Retinal pigment epithelial cell (primary cell): ENCODE results near the gene LRRC38.
A peak's percentile ranks its signal among the peaks of the same experiment; 100 is the strongest.

Experiments used
- DNase-seq: peaks from one replicate; pipeline ENCODE4 v3.0.0-alpha.2; 2010; ENCODE audit warnings: low read depth
- H3K4me3 ChIP-seq: 2 replicates; pipeline ENCODE4 v1.5.1; 2011; ENCODE audit warnings: mild to moderate bottlenecking, low read length, control low read depth, moderate library complexity
- TF ChIP-seq, protein P1 (sequence below): conservative IDR thresholded peaks from 2 replicates; pipeline ENCODE4 v1.5.1; 2011; ENCODE audit warnings: low read depth, low read length, control low read depth, inconsistent platforms

Gene LRRC38

DNA sequence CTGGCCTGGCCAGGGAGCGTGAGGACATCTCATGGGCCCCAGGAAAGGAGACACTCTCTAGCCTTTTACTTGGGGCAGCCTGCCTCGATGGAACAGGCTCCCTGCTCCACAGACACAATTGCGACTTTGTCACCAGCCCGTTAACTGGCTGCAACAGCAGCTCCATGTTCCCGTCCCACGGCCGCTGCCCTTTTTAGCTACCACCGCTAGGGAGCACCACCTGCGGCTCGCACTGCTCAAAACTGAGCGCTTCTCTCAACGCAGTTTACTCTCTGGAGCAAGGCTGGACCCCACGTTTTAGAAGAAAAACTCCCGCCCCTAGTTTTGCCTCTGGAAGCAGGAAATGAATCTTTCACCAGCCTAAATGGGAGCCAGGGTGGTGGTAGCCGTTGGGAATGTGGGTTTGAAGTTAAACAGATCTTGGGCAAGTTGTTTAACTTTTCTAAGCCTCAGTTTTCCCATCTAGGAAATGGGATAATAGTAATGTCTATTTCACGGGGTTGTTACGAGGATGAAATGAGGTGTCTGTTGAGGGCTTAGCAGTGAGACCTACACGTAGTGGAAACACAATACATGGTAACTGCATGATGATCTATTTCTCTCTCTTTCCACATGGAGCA is 3.5 kb upstream of the LRRC38 start:
- DNase-seq, result no peak
- H3K4me3 ChIP-seq, result no peak overlapping the region
- TF ChIP-seq, protein P1, sequence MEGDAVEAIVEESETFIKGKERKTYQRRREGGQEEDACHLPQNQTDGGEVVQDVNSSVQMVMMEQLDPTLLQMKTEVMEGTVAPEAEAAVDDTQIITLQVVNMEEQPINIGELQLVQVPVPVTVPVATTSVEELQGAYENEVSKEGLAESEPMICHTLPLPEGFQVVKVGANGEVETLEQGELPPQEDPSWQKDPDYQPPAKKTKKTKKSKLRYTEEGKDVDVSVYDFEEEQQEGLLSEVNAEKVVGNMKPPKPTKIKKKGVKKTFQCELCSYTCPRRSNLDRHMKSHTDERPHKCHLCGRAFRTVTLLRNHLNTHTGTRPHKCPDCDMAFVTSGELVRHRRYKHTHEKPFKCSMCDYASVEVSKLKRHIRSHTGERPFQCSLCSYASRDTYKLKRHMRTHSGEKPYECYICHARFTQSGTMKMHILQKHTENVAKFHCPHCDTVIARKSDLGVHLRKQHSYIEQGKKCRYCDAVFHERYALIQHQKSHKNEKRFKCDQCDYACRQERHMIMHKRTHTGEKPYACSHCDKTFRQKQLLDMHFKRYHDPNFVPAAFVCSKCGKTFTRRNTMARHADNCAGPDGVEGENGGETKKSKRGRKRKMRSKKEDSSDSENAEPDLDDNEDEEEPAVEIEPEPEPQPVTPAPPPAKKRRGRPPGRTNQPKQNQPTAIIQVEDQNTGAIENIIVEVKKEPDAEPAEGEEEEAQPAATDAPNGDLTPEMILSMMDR, result peak; percentile 50

DNA sequence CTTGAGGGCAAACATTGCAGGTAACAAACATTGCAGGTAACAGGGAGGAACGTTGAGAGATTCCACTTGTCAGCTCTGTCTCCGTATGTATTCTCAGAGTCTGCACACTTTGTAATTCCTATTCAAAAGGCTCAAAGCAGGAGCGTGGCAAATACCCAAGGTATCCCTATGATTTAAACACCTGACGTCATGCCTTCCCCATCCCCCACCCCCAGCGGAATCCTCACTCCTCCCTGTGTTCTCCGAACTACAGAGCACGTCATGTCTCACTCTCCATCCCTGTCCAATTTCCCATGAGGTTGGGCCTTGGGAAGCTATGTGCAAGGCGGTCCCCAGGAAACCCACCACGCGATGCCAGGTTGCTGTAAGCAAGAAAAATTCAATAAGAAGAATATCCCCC is 2.8 kb upstream of the LRRC38 start:
- no peak for DNase-seq
- TF ChIP-seq, protein P1, result no peak
- no peak overlapping the region for H3K4me3 ChIP-seq

DNA sequence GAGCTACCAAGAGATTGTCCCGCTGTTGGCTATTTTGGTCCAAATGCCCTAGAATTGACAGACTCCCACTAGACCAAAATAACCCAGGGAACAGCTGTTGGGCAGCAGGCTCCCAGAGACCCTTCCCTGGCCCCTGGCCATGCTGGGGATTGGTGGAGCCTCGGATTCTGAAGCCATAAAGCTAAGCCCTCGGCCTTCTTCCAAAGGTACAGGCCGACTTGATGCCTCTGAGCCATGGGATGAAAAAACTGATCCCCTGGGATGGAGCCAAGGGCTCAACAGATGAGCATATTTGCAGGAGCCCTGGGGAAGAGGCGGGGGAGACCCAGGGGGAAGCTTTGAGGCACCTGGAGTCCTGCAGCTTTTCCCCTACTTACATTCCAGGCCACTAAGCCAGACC is 1.0 kb upstream of the LRRC38 start:
- H3K4me3 ChIP-seq, result no peak overlapping the region
- DNase-seq, result no peak
- TF ChIP-seq, protein P1, result no peak

DNA sequence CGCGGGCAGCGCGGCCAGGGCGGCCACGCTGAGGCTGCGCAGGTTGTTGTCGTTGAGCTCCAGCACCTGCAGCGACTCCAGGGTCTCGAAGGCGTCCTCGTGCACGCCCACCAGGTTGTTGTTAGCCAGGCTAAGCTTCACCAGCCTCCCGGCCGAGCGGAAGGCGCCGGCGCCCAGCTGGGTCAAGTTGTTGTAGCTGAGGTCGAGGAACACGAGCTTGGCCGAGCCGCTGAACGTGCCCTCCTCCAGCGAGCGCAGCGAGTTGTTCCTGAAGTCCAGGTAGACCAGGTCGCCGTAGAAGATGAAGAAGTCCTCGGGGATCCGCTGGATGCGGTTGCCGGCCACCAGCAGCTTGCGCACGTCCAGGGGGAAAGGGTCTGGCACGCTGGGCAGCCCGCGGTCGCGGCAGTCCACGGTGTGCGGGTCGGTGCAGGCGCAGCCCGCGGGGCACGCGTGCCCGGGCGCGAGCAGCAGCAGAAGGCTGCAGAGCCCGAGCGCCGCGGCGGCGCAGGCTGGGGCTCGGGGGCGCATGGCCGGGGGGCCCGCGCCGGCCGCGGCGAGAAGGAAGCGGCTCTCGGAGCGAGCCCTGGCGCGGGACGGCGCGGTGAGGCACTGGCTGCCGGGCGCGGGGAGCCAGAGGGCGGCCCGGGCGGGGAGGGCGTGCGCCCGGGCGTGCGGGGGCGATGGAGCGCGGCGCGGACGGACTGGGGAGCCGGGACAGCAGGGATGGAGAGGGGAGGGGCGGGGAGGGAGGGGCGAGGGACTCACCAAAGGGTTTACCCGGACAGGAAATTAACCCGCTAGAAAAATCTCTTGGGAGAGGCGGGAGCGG is 524 bp downstream of the LRRC38 start:
- H3K4me3 ChIP-seq, result no peak overlapping the region
- TF ChIP-seq, protein P1, result no peak
- DNase-seq, result no peak

DNA sequence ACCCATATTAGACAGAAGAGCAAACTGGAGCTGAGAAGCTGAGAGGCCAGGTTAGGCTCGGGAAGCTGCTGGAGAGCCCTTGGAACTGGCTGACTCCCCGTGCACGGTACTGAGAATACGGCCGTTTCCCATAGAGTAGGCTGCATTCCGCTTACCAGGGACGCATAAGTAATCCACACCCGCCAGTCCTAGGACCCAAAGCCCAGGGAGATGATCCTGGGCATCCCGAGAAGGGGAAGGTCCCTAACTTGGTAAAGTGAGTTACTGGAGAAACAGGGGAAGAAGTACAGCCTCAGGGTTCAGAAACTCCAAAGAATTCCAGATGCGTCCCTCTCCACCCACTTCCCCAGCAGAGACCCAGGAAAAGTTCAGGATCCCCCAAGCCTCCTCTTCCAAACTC is 1.3 kb downstream of the LRRC38 start:
- no peak overlapping the region for H3K4me3 ChIP-seq
- no peak for DNase-seq

DNA sequence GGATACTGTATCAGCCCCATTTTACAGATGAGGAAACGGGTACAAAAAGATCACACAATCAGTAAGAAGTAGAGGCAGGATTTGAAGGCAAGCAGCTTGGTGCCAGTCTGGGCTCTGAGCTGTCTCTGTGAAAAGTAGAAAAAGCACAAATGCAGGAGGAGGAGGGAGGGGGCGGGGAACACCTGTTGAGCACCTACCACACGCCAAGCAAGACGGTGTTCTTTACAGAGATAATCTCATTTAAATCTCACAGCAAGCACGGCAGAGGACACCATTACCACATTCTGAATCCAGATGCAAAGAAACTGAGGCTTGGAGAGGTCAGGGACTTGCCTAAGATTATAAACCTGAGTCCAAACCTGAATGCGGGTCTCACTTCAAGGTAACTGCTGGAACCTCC is 3.3 kb downstream of the LRRC38 start:
- H3K4me3 ChIP-seq, result no peak overlapping the region
- TF ChIP-seq, protein P1, result no peak
- no peak for DNase-seq

More for the DNA sequence above, 1.3 kb downstream of the LRRC38 start:
- TF ChIP-seq, protein P1, result no peak

DNA sequence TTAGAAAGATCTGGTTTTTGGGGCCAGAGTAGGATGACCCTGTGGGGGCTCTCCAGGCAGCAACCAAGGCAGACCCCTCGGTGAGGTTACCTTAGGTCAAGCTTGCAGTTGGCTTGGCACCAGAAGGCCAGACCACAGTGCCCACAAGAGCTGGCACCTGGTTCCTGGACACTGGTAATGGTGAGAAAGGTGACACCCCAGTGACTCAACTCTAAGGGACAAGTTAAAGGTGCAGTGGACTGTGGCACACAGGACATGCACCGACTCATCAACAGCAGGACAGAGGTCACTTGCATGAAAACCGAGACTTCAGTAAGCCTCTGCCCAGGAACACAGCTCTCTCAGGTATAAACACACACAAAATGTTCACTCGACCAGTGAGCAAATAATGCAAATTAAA is 6.7 kb downstream of the LRRC38 start:
- no peak for DNase-seq
- TF ChIP-seq, protein P1, result no peak
- no peak overlapping the region for H3K4me3 ChIP-seq
